Keratinocyte (primary cell): ENCODE results near the gene USP34. TPM values are rescaled to one million over a fixed set of nuclear protein-coding genes. Genes with fewer than 3 reads are reported as not detected.

Source experiments
- DNase-seq: peaks from one replicate; pipeline ENCODE4 v3.0.0-alpha.2; 2011; ENCODE audit warnings: low read depth, missing footprints, low spot score
- FAIRE-seq: peaks from 2 replicates; lab custom pipeline; 2011; peaks lifted over from hg19 to GRCh38; lab: Jason Lieb, UNC
- H2AFZ ChIP-seq: 2 replicates; pipeline ENCODE4 v1.6.0; 2012; ENCODE audit warnings: low read length, control low read depth, inconsistent platforms; ENCODE audit not compliant: control insufficient read depth
- H3K27ac ChIP-seq: 2 replicates; pipeline ENCODE4 v1.5.1; 2011; ENCODE audit warnings: low read length; ENCODE audit not compliant: control insufficient read depth, insufficient read depth
- H3K27me3 ChIP-seq: 3 replicates; pipeline ENCODE4 v1.6.0; 2011; ENCODE audit warnings: low read length; ENCODE audit not compliant: control insufficient read depth, insufficient read depth; ENCODE audit errors: extremely low read depth
- H3K36me3 ChIP-seq, 2 experiments: 2 replicates in 1 of 2; 3 replicates in 1 of 2; pipeline ENCODE4 v1.5.1; 2011; ENCODE audit warnings: low read length in 2 of 2, mild to moderate bottlenecking in 1 of 2; ENCODE audit not compliant: control insufficient read depth in 2 of 2, insufficient read depth in 2 of 2; ENCODE audit errors: extremely low read depth in 1 of 2
- H3K4me1 ChIP-seq: 3 replicates; pipeline ENCODE4 v1.5.1; 2011; ENCODE audit warnings: low read length; ENCODE audit not compliant: control insufficient read depth, insufficient read depth; ENCODE audit errors: extremely low read depth
- H3K4me2 ChIP-seq: 3 replicates; pipeline ENCODE4 v1.6.0; 2011; ENCODE audit warnings: low read depth, low read length; ENCODE audit not compliant: control insufficient read depth, insufficient read depth; ENCODE audit errors: extremely low read depth
- H3K4me3 ChIP-seq, 3 experiments: fragments of 200-600 bp in 1 of 3; sonication (generic) in 1 of 3; 2 replicates in 2 of 3; 3 replicates in 1 of 3; pipeline ENCODE4 v1.5.1; 2011 to 2016; ENCODE audit warnings: low read length in 3 of 3, mild to moderate bottlenecking in 3 of 3, control low read depth in 2 of 3, inconsistent platforms in 1 of 3, low read depth in 1 of 3, mixed read lengths in 1 of 3, mixed run types in 1 of 3, moderate library complexity in 1 of 3; ENCODE audit not compliant: control insufficient read depth in 2 of 3, insufficient read depth in 2 of 3; ENCODE audit errors: extremely low read depth in 1 of 3
- H3K79me2 ChIP-seq: 2 replicates; pipeline ENCODE4 v1.6.0; 2012; ENCODE audit warnings: low read length; ENCODE audit not compliant: control insufficient read depth, insufficient read depth
- H3K9ac ChIP-seq: 3 replicates; pipeline ENCODE4 v1.6.0; 2011; ENCODE audit warnings: low read length; ENCODE audit not compliant: control insufficient read depth, insufficient read depth; ENCODE audit errors: extremely low read depth
- H3K9me1 ChIP-seq: 3 replicates; pipeline ENCODE4 v1.6.0; 2011; ENCODE audit warnings: low read length; ENCODE audit not compliant: control insufficient read depth, insufficient read depth; ENCODE audit errors: extremely low read depth
- H3K9me3 ChIP-seq: 2 replicates; pipeline ENCODE4 v1.5.1; 2012; ENCODE audit warnings: low read depth, low read length; ENCODE audit not compliant: control insufficient read depth
- H4K20me1 ChIP-seq: 3 replicates; pipeline ENCODE4 v1.6.0; 2011; ENCODE audit warnings: low read length; ENCODE audit not compliant: control insufficient read depth, insufficient read depth; ENCODE audit errors: extremely low read depth
- CTCF ChIP-seq, 3 experiments: IDR thresholded peaks in 1 of 3; conservative IDR thresholded peaks in 1 of 3; optimal IDR thresholded peaks in 1 of 3; 2 replicates in 2 of 3; 3 replicates in 1 of 3; pipeline versions ENCODE3 to v1.5.1; 2011; ENCODE audit warnings: low read length in 3 of 3, mild to moderate bottlenecking in 3 of 3, moderate library complexity in 2 of 3, control low read depth in 1 of 3, inconsistent platforms in 1 of 3; ENCODE audit not compliant: insufficient read depth in 2 of 3; ENCODE audit errors: extremely low read depth in 1 of 3
- EZH2 ChIP-seq: IDR thresholded peaks from one replicate; pipeline ENCODE4 v1.6.1; 2012; ENCODE audit warnings: inconsistent platforms, mild to moderate bottlenecking, low read length, moderate library complexity
- dilution Hi-C: fragments of 300-500 bp; cut with MboI; formaldehyde crosslinking; loops from one replicate; pipeline ENCODE4 v1.7.0; 2020; ENCODE audit warnings: low sequenced_read_pairs; ENCODE audit not compliant: extremely low pct_ligation_motif_present
- polyA plus RNA-seq, 5 experiments: library from polyadenylated mRNA; depleted of rRNA in 3 of 5; stranded (reverse) in 3 of 5; stranded (forward) in 1 of 5; unstranded in 1 of 5; fragments of >200 nt; gene quantifications; 1 replicate in 1 of 5; 2 replicates in 3 of 5; 3 replicates in 1 of 5; pipeline versions ENCODE4 v1.2.1 to v1.2.3, GENCODE V29; 2011 to 2012; ENCODE audit warnings: missing spikeins in 2 of 5, low read depth in 1 of 5, low replicate concordance in 1 of 5

The USP34 gene
- polyA plus RNA-seq, 1 donor (not counting 4 experiments of a cell fraction or from before 2014, with no cell fraction given) = 54.7 TPM

DNA sequence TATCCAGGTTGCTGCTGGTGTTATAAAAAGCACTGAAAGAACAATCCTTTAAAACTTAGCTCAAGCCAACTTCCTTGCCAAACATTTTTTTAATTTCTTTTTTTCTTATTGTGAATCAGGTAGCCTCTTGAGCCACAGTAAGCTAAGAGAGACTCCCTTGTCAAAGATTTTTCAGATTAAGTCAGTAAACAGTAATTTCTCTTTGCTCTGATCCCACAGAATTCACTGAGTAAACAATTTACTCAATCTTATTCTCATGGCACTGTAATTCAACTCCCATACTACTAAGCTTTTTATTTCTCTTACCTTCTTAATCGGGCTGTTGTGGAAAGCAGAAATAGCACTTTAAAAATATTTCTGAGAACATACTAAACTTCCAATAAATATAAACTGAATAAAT, 226.2 kb downstream of the USP34 start:
- Histone ChIP-seq H3K27ac (no peak overlapping the region), H3K9me1 (no peaks in the 10 kb centered on the region), H3K4me3 (no peak overlapping the region), H3K4me1 (no peaks in the 10 kb centered on the region), H3K79me2 (no peaks in the 10 kb centered on the region), H4K20me1 (no peaks in the 10 kb centered on the region), H3K9ac (no peak overlapping the region), H3K36me3 (peaks cover 0 to 7% of the 10 kb centered on the region in 2 experiments), H3K9me3 (no peaks in the 10 kb centered on the region), H3K27me3 (no peaks in the 10 kb centered on the region), H3K4me2 (no peak overlapping the region), H2AFZ (no peak overlapping the region)
- TF ChIP-seq EZH2 (no peak), CTCF (optimal IDR thresholded peaks at IDR 0.05 in 1 of 3, IDR thresholded peaks at IDR 0.05 in 1 of 3, conservative IDR thresholded peaks at IDR 0.05 in 1 of 3; ENCODE audit: extremely low read depth in 1 of 3, insufficient read depth in 2 of 3, low read length in 3 of 3) (no peak)
- dilution Hi-C loops = no loop called here
- DNase-seq (no peak), FAIRE-seq (no peak)

GRCh38 chr2:61241266-61241665, 229.6 kb downstream of the USP34 start:
- Histone ChIP-seq H3K9ac (no peak overlapping the region), H3K9me1 (no peaks in the 10 kb centered on the region), H3K27ac (no peak overlapping the region), H3K4me1 (no peaks in the 10 kb centered on the region), H2AFZ (no peak overlapping the region), H3K4me3 (no peak overlapping the region), H3K79me2 (no peaks in the 10 kb centered on the region), H4K20me1 (no peaks in the 10 kb centered on the region), H3K4me2 (no peak overlapping the region), H3K36me3 (peaks cover 0 to 5% of the 10 kb centered on the region in 2 experiments), H3K9me3 (no peaks in the 10 kb centered on the region), H3K27me3 (no peaks in the 10 kb centered on the region)
- dilution Hi-C loops = no loop called here
- FAIRE-seq (no peak), DNase-seq (no peak)
- TF ChIP-seq CTCF (optimal IDR thresholded peaks at IDR 0.05 in 1 of 3, IDR thresholded peaks at IDR 0.05 in 1 of 3, conservative IDR thresholded peaks at IDR 0.05 in 1 of 3; ENCODE audit: extremely low read depth in 1 of 3, insufficient read depth in 2 of 3, low read length in 3 of 3) = no peak
- no peak for TF ChIP-seq EZH2
